HG03520 (cell line): ENCODE data around the gene STX1B.
"Not testable (repeated sequence)": the region's sequence is repeated elsewhere in the genome, so short reads cannot be mapped to it uniquely, and the experiment has no call there.

Experiments
- ATAC-seq: cut with Tn5 transposase; IDR thresholded peaks from one replicate; pipeline ENCODE4 v1.9.1; 2021; ENCODE audit warnings: mild to moderate bottlenecking, moderate library complexity; ENCODE audit not compliant: unreplicated experiment

STX1B gene

GRCh38 chr16:31016018-31016417, 5.6 kb upstream of the STX1B start:
- ATAC-seq: no peak

DNA sequence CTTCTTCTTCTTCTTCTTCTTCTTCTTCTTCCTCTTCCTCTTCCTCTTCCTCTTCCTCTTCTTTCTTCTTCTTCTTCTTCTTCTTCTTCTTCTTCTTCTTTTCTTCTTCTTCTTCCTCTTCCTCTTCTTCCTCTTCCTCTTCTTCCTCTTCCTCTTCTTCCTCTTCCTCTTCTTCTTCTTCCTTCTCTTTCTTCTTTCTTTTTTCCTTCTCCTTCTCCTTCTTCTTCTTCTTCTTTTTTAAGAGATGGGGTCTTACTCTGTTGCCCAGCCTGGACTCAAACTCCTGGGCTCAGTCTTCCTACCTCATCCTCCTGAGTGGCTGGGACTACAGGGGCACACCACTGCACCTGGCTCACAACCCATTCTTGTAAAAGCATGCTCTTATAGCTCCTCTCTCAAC, 2.9 kb upstream of the STX1B start:
- ATAC-seq: not testable (repeated sequence)

- ATAC-seq: not testable (repeated sequence)
These were observed 1.4 kb upstream of the STX1B start for GRCh38 chr16:31011815-31012214.

DNA sequence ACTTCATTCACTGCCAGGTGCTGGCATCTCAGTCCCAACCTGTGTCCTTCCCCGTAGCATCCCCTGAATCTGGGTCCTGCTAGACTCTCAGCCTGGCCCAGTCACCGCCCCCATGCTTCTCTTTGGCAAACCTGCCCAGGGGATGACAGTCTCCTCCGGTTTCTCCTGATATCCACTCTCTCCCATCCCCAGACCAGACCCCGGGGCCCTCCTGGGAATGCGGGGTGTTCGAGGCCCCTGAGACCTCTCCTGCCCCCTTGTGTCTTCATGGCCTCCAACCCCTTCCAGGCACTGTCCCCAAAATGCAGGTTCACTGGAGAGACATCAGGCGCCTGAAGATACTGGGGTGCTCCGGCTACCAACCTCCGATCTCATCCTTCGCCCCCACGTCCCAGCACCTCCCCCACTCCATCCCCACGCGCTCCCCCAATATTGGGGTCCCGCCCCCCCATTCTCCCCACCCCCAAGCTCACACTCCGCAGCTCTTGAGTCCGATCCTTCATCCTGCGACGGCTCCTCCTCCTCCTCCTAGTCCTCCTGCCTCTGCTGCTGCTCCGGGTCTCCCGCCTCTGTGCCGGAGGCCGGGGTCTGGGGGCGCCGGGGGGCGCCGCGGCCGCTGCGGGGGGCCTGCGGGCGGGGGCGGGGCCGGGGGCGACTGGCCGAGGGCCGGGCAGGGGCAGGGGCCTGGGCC, 399 bp downstream of the STX1B start:
- ATAC-seq: no peak

- no peak for ATAC-seq
These were observed 1.3 kb downstream of the STX1B start for GRCh38 chr16:31009120-31009519.

DNA sequence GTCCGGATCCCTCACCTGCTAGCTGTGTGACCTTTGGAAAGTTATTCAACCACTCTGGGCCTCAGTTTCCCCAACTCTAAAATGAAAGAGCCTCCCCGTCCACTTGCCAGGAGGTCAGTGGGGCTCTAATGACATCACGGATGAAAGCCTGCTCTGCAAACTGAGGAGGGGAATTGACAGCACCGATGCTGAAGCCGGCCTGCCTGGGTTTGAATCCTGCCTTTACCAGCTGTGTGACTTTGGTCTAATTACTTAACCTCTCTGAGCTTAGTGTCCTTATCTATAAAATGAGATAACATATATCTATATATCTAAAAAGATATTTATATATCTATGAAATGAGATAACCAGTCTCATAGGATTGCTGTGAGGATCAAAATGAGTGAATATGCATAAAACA, 1.9 kb downstream of the STX1B start:
- ATAC-seq: no peak

- no peak for ATAC-seq
These were observed 2.3 kb downstream of the STX1B start for GRCh38 chr16:31008149-31008548.

DNA sequence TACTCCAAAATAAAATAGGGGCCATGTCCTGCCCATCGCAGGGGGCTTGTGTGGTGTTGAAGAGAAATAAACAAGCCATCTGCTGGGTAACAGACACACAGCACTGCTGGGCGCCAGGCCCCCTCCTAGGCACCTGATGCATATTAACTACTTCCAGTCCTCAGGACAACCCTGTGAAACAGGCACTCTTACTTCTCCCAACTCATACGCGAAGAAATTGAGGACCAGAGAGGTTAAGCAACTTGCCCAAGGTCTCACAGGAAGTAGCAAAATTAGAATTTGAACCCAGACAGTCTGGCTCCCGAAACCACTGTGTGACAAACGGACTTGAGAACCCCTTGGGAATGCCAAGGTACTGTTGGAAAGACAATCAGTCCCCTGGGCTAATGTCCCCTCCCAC, 2.8 kb downstream of the STX1B start:
- no peak for ATAC-seq

- no peak for ATAC-seq
These were observed 3.8 kb downstream of the STX1B start for GRCh38 chr16:31006589-31006988.

DNA sequence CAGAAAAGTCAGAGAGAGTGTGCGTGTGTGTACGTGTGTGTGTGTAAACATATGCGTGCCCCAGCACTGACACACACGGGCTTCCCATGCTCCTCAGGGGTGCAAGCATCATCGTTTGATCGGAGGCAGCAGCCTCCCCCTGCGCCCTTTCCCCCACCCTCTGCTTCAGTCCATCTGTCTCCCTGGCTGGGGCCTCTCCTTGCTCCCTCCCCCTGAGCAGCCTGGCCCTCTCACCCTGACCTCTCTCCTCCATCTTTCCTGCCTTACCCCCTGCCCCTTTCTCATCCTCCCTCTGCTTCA, 4.4 kb downstream of the STX1B start:
- no peak for ATAC-seq

- ATAC-seq: no peak
These were observed 4.9 kb downstream of the STX1B start for GRCh38 chr16:31005350-31006085.

DNA sequence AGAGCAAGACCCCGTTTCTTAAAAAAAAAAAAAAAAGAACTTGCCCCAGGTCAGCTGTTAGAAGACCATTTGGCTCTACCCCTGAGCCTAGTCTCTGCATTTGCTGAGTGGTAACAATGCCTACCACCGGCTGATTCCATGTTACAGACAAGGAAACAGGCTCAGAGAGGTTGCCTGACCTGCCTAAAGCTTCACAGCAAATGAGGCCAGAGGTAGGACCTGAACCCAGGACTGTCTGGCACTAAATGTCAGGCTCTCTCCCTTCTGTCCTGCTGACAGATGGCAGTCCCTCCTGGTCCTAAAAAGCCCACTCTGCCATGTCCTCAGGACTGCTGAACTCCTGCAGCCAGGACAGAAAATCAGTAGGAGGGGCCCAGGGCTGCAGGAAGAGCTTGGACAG, 5.8 kb downstream of the STX1B start:
- ATAC-seq: no peak

DNA sequence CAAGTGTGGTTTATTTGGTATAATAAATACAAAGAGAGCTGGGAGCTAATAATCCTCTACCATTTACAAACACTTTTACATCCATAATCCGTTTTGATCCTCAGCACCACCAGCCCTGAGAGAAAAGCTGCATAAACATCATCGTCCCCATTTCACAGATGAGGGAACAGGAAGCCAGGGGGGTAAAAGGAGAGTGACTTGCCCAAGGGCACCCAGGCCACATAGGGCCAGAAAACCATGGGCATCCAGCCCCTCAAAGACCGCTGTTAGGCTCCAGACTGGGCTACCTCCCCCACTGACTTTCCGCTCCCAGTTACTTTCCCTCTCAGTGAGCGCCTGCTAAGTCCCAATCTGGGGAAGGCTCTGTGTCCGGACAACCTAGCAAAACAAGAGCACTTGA, 6.7 kb downstream of the STX1B start:
- no peak for ATAC-seq

DNA sequence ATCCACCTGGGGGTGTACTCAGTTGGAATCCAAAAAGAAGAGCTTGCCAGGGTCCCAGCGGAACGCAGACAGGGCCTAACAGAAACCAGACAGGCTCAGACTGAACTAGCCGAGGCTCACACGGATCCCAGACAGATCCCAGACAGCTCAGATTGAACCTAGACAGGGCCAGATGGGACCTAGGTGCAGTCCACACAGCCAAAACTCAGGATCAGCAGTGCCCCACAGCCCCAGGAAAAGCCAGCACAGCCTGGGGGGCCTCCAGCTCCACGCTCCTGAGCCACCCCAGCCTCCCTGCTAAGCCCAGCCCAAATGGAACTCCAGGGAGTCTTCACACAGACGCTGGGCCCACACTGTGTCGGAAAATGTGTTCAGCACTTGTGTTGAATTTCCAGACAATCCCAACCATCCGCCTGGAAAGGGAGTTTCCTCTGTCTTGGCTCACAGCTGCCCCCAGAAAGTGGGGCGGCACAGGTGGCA, 7.5 kb downstream of the STX1B start:
- ATAC-seq: no peak

GRCh38 chr16:31002250-31002700, 8.2 kb downstream of the STX1B start:
- ATAC-seq: no peak

DNA sequence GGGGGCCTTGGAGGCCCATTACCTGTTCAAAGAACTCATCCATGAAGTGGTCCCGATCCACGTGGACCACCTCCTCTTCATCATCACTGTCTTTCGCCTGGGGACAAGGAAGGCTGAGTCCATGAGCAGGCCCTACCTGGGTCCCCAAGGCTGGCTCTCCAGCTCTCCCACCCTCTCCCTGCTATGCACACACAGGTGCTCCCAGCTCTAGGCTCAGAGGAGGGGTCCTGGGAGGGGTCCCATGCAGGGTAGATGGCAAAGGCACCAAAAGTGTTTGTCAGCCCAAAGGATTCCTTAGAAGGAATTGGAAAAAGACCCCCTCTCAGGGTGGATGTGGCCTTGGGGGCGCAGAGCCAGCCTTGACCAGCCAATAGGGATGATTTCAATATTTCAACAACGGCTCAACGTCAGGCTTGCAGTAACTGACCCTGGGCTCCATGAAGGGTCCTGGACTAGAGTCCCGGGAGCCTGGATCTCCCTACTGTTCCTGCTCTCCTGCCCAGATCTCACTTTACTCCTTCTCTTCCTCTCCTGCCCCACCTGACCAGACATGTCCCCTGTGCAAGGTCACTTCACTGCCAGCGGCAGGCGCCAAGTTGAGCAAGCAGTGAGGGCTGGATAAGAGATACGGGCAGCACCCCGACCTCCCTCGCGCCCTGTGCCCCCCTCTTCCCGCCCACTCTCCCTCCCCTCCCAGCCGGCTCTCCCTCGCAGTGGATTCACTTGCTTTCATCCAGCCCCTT, 8.8 kb downstream of the STX1B start:
- ATAC-seq: no peak

GRCh38 chr16:31000671-31001382, 9.6 kb downstream of the STX1B start:
- ATAC-seq: no peak

DNA sequence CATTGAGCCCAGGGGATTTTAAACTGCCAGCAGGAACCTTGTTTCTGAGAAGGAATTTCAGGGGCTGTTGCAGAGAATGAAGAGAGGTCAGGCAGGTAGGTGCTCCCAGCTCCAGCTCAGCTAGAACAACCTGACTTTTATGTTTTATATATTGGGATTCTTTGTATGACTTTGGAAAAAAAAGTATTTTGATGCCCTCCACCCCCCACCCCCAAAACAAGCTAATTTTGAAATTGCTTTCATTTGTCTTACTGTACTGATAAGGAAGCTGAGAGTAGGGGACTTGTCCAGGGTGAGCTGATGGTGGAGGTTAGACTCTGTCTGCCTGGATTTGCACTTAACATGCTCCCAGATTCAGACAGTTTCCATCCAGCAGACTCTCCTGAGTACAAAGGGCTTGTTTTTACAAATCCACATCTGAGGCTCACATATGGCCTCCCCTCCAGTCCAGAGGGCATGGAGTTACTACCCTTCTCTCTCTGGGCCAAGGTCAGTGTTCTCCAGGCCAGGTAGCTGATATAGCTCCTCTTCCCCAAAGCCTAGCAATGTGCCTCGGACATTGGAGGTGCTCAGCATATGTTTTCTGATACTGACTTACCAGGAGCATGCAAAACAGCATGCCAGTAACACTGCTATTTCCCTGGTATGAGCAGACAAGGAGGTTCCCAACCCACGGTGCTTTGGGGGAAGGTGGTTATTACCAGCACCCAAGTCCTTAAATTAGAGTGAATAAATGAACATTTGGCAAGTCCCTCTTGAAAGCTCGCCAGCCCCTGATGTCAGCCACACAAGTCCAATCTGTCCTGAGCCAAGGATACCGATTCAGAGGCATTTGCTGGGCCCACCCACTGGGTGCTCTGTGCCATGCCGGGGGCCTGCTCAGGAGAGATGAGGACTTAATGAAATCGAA, 11.3 kb downstream of the STX1B start:
- no peak for ATAC-seq

DNA sequence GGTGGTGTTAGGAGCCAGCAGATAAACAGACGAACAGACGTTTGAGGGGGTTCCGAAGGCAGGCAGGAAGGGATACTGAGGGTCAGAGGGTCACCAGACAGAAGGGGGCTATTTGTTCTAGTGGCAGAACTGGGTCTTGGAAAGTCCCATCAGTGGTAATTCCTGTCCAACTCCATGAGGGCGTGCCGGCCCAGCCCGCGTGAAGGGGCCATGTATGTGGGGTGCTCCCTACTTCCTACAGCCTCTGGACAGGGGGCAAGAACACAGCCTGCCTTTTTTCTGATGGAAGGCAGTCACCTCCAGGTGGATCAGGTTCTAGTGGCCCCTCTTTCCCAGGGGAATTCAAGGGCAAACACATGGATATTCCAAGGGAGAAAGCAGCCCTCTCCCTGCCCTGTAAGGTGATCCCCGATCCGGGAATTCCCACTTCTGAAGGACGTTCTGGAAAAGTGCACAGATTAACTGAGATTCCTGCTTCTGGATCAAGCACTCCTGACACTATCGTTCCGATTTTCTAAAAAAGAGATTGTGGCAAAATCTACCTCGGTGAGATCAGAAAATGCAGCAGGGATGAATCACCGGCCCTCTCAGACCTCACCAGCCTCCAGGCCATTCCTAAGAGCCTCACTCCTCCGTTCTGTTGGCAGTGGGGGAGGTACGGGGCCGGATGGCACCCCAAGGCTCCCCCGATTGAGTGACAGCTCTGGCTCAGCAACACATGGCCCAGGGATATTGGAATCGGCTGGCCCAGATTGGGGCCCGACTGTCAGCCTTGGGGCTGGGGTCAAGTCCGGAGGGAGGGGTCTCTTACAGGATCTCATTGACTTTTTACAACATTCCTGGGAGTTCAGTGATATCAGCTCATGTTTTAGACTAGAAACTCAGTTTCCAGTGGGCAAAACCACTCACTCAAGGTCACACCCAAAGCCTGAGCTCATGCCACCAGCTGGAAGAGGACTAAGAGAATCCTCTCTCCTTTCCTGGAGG, 12.4 kb downstream of the STX1B start:
- no peak for ATAC-seq
